HG03558 (cell line): ENCODE data around the gene PIGO.

ENCODE experiments used
- ATAC-seq: cut with Tn5 transposase; IDR thresholded peaks from one replicate; pipeline ENCODE4 v1.9.1; 2021; ENCODE audit warnings: moderate number of reproducible peaks; ENCODE audit not compliant: unreplicated experiment; ENCODE audit errors: extremely low read depth

PIGO gene

DNA sequence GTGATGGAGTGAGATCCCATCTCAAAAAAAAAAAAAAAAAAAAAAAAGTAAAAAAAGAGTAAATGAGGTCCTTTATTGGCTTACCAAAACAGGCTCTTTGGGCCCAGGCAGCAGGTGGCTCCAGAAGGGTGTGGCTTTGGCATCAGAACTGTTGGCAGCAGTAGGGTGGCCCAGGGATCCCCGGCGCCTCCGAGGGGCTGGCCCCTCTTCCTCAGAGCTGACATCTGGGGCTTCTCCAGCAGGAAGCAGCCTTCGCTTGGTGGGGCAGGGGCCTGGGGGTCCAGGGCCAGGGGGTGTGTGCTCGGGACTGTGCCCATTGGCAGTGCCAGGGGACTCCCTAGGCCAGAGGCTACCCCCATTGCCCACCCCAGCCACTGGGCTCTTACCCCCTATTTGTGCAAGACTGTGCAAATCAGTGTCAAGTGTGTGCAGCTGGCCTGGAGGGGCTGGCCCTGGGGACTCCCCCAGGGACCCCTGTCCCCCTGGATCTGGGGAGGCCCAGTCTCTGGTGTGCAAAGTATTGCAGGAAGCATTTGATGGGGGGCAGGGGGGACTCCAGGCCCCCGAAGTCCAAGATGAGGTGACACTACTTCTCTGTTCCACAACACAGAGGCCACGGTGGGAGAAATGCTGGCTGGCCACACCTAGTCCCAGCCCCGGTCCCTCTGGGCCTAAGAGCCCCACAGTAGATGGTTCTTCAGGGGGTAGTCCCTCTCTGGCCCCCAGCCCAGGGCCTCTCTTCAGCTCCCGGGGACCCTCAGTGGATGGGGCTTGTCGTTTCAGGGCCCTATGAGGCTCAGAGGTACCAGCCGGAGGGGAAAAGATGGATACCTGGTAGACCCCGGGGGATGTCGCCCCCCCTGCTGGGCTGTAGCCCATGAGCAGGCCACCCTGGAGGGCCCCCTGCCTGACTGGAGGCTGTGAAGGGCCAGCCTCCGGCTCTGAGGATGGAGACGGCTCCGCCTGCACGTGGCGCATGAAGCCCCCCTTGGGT is 11.2 kb upstream of the PIGO start:
- ATAC-seq = no peak

DNA sequence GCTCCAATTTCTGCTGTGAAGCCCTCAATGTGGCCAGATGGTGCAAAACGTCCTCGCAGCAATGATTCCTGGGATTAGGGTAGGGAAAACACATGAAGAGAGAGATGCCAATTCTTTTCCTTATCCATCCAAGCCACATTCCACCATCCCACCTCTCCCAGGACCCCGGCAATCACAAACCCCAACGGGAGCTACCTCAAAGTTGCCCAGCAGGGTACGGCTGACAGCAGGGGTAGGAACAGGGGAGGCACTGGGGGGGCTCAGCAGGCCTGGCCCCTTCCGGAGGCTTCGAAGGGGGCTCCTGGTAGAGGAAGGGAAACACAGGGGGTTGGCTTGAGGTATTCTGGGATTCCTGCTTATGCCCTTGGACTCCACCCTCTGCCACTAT is 9.9 kb upstream of the PIGO start:
- ATAC-seq = no peak

- no peak for ATAC-seq
Measured at GRCh38 chr9:35105571-35106342, 9.4 kb upstream of the PIGO start.

GRCh38 chr9:35105126-35105525 is 8.7 kb upstream of the PIGO start:
- no peak for ATAC-seq

- no peak for ATAC-seq
Measured at GRCh38 chr9:35104586-35104985, 8.2 kb upstream of the PIGO start.

- ATAC-seq = no peak
Measured at GRCh38 chr9:35103660-35104191, 7.3 kb upstream of the PIGO start.

DNA sequence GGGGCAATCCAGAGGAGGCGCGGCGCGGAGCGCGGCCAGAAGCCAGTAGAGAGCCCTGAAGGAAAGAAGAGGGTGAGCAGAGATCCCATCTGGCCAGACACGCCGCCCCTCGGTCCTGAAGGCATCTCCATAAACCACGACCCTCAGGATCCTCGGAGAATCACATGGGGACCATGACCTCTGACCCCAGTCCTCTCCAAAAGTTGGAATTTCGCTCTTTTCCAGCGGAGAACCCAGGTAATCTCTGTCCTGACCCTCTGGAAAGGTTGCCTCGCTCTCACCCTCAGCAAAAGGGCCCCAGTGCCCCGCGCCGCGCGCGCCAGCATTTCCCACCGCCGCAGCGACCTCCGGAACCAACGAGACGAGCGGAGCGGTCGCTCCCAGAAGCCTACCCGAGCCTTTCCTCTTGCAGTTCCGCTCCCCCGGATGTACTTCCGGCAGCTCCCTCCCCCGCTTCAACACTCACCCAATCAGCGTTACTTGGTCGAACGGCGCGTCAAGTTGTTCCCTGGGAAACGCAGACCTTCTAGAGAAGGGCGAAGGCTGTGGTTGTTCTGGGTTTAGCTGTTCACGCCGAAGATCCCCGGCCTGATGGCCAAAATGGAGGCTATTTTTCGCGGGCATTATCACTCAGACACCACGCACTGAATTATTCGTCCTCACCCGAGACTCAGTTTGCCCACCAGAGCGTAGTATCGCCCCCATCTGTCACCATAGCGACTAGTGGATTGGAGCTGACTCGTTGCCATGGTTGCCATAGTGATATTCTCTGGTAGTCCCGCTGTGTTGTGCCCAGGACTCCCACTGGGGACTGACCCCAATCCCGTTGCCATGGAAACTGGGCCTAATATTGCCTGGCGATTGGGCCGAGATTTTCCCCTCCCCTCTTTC is 6.6 kb upstream of the PIGO start, which contains the start of gene STOML2:
Gene STOML2 (minus strand): TSS at position 363 of the 891 bp plus-strand sequence. CDS start 37 bp downstream, at position 326.
- ATAC-seq = peak; percentile 79

GRCh38 chr9:35102465-35102768 is 6.0 kb upstream of the PIGO start:
- no peak for ATAC-seq

DNA sequence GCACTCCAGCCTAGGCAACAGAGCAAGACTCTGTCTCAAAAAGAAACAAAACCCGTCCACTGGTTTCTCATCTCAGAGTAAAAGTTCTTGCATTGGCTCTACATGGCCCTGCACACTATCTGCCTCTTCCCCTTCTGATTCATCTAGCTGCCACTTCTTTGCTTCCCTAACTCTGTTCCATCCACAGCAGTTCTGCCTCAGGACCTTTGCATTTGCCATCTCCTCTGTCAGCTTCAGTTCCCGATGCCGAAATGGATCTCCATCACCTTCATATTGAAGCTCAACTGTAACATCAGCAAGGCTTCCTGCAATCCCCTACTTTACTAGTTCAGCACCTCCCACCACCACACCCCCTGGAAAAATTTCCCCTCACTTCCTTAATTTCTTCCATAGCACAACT is 1.2 kb upstream of the PIGO start:
- ATAC-seq = no peak

DNA sequence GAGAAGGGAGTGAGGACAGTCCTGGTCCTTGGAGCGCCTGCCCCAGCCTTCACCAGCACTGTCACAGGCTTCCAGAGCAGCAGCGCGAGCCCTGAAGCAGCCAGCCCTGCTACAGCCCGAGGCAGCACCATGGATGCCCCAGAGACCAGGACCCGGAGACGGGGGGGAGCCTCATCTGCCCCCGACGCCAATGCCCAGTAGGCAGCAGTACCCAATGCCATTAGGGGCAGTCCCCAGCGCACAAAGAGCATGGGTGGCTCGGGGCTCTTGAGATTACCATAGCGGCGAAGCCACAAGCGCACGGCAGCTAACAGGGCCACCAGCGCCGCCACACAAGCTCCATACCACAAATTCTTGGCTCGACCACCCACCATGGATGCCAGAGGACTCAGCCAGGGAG is 4.9 kb downstream of the PIGO start:
- ATAC-seq = no peak

- ATAC-seq = no peak
Measured at GRCh38 chr9:35089434-35089833, 7.0 kb downstream of the PIGO start.

DNA sequence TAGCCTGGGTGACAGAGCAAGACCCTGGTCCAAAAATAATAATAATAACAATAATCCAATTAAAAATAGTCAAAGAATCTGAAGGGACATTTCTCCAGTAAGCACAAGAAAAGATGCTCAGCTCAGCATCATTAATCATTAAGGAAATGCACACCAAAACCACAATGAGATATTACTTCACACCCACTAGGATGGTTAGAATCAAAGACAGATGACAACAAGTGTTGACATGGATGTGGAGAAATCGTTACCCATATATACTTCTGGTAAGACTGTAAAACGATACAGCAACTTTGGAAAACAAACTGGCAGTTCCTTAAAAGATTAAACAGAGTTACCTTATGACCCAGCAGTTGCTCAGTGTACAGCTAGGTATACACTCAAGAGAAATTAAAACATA is 11.3 kb downstream of the PIGO start:
- ATAC-seq = no peak

DNA sequence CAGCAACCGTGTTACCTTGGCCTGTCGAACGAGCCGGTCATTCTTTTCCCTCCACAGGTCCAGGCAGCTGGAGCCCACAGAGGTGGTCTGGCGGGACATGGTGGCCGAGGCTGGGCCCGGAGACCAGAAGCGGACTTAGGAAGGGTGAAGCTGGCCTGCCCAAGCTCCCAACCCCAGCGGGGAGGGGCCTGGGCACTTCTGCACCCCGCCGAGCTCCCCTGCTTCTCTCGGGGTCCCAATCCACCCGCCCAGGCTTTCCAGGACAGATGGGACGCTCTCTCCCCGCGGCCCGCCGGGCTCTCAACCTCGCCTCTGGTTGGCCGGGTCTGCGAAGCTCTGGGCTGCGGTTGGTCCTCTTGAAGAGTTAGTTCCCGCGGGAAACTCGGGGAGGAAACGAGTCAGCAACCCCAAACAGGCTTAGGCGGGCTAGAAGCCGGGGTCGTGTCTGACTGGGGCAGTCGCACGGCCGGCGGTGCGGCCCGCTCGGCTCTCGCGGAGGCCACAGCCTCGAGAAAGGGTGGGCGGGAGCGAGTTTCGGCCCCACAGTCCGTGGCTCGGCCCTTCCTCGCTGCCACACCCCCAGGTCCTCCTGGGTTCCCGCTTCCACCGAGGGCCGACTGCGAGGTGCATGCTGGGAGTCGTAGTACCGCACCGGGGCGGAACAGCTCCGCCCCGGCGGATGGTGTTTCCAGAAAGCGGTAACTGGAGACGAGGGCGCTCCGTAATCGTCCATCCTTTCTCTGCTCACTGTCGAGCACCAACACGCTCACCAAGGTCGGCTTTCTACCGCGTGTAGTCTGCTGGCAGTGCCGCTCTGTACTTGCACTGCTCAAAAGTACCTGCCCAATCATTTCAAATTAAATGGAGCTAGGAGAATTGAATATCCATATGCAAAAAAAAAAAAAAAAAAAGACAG is 16.7 kb downstream of the PIGO start, which contains the start of gene FANCG:
Gene FANCG (minus strand): TSS at position 517 of the 916 bp plus-strand sequence. CDS start 418 bp downstream, at position 99.
- peak; percentile 53 for ATAC-seq

GRCh38 chr9:35079041-35079425 is 17.4 kb downstream of the PIGO start:
- no peak for ATAC-seq

GRCh38 chr9:35078066-35078465 is 18.3 kb downstream of the PIGO start:
- no peak for ATAC-seq

GRCh38 chr9:35076848-35077247 is 19.5 kb downstream of the PIGO start:
- no peak for ATAC-seq

DNA sequence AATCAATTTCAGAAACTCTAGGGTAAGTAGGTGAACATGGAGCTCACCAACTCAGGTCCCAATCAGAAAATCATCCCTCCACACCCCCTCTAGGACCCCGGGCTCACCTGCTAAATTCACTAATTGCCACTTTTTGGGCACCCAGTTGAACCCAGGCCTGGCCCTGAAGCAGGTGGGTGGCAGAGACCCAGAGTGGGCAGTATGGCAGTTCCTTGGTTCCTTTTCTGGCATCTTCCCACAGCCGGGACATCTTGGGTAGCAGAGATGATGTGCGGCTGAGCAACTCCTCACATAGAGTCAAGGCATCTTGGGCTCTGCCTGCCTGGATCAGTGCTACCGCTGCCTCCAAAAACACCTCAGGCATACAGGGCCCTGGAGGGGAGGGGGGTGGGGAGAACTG is 21.0 kb downstream of the PIGO start:
- ATAC-seq = no peak

DNA sequence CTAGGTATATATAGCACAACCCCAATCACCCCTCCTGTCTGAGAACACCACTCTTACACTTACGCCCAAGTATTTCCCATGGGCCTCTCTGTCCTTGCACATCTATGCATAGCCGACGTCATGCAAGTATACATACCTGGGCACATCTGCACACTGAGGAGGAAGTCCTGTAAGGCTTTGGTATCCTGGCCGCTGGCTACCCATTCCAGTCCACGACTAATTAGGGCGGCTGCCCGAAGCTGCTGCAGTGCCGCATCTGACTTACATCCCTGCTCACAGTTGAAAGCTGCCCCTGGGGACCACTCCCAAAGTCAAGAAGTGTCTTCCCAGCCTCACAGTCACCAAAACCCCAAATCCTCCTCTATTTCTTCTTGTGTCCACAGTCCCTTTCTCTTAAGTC is 21.6 kb downstream of the PIGO start:
- ATAC-seq = no peak

- ATAC-seq = no peak
Measured at GRCh38 chr9:35074141-35074540, 22.2 kb downstream of the PIGO start.
